ENCODE results near the gene MATN1.
"Not testable (repeated sequence)": the region's sequence is repeated elsewhere in the genome, so short reads cannot be mapped to it uniquely, and the experiment has no call there.

Gene MATN1

GRCh38 chr1:30693822-30694221, 29.6 kb downstream of the MATN1 start:
- DNase-seq = no peak

GRCh38 chr1:30693366-30693765, 30.0 kb downstream of the MATN1 start:
- DNase-seq = no peak

- DNase-seq = no peak
Observed at GRCh38 chr1:30692948-30693301, 30.5 kb downstream of the MATN1 start.

DNA sequence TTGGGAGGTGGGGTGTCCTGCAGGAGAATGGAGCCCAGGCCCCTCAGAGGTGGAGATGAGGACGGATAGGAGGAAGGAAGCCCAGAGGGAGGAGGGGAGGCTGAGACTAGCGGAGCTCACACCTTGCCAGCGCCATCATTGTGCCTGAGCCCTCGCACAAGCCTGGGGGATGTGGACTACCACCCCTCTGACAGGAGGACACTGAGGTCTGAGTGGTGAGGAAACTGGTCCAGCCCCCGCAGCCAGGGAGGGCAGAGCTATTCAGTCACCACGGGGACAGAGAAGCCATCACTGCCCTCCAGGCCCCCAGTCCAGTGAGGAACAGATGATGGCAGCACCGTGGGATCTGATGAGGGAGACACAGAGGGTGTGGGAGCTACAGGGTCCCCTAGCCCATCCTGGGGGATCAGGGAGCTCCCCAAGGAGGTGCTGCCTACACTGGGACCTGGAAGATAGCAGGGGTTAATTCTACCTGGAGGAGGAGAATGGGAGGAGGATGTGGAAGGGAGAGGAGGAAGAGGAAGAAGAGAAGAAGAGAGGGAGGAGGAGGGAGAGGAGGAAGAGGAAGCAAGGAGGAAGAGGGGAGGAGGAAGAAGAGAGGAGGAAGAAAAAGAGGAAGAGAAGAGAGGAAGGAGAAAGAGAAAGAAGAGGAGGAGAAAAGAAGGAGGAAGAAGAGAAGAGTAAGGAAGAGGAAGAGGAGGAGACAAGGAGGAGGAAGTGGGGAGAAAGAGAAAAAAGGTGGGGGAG, 31.0 kb downstream of the MATN1 start:
- DNase-seq = no peak

DNA sequence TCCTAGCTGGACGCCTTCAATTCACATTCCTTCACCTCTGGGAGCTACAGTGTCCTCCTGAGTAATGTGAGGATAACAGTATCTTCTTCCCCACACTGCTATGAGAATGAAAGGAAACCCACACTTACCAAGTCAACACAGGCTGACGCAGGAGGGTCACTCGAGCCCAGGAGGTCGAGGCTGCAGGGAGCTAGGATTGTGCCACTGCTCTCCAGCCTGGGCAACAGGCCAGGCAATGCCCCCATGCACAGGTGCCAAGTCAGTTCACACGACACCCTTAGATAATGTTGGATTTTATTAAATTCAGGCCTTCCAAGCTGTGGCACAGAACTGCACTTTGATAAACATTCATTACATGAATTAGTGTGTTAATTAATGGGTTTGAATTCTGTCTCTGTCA, 31.9 kb downstream of the MATN1 start:
- no peak for DNase-seq

- DNase-seq = no peak
Observed at GRCh38 chr1:30689901-30690645, 33.3 kb downstream of the MATN1 start.

DNA sequence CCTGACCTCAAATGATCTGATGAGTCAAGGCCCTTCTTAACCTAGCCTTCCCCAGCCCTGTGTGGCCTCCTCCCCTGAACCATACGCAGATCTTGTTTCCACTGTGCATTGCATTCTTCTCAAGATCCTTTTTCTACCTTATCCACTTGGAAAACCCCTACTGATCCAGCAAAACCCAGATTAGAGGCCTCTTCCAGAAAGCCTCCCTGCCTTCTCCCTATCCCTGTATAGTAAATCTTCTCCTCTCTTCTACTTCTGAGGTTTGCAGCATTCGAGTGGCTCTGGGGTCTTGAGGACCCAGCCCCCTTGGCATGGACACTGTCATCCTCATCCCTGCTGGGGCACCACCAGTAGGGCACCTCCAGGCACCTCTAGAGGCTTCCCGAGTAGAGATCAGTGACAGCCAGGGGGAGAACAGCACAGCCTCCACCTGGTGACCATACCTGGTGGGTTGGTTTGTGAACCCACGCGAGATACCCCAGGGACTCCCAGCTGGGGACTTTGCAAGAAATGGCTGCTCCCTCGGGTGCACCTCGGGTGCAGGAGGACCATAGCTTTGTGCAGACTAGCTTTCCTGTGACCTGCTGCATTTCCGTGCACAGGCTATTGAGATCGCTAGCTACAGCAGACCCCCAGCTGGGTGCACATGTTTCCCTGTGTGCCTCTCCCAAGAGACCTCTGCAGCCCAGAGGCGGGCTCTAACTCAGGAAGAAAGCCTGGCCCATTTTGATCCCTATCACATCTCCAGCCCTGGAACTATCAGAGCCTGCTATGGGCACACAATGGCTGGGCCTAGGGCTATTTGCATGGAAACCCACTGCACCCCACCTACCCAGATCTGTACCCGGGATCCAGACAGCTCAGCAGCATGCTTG, 34.2 kb downstream of the MATN1 start:
- DNase-seq = no peak

GRCh38 chr1:30688516-30688915, 34.9 kb downstream of the MATN1 start:
- not testable (repeated sequence) for DNase-seq

DNA sequence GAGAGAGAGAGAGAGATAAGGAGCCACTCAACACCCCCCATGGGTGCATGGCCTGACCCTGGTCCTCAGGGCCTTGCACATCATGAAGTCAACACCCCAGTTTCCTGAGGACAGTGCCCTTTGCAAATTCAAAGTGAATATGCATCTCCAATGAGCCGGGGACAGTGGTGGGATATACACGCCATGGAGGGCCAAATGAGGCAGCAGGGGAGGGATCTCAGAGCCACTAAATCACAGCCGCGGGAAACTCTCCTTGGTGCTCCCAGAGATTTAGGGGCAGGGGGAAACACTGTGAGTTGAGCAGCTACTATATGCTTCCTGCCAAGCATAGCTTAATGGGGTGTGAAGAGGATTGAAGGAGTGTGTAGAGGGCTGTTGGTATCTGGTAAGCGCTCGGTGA, 35.5 kb downstream of the MATN1 start:
- no peak for DNase-seq

DNA sequence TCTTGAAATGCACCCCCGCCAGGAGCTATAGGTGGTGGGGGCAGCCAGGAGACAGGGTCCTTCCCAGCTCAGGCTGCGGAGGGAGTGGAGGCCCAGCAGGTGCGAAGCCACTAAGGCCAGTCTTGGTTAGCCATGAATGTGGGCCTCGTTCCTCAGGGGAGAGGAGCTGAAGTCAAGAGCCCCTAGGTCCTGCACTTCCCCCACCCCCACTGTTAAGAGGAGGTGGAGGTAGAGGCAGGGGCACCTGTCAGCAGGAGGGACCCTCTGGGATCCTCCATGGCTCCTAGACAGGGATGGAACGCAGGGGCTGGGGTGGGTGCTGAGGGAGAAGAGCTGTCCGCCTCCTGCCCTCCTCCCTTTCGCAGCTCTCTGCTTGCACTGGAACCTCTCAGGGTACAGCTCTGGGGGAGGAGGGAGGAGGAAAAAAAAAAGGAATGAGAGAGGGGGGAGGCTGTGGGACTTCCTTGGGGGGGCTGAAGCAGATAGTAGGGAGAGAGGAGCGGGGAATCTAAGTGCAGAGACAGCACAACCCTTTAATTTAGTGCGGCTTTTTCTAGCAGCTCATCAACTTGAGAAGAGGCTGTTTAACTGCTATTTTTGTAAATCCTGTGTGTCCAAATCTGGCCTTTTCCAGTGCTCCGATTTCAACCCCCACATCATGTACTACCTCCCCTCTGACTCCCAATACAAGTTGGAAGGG, 37.0 kb downstream of the MATN1 start:
- DNase-seq = no peak

GRCh38 chr1:30685796-30686165, 37.6 kb downstream of the MATN1 start:
- no peak for DNase-seq

DNA sequence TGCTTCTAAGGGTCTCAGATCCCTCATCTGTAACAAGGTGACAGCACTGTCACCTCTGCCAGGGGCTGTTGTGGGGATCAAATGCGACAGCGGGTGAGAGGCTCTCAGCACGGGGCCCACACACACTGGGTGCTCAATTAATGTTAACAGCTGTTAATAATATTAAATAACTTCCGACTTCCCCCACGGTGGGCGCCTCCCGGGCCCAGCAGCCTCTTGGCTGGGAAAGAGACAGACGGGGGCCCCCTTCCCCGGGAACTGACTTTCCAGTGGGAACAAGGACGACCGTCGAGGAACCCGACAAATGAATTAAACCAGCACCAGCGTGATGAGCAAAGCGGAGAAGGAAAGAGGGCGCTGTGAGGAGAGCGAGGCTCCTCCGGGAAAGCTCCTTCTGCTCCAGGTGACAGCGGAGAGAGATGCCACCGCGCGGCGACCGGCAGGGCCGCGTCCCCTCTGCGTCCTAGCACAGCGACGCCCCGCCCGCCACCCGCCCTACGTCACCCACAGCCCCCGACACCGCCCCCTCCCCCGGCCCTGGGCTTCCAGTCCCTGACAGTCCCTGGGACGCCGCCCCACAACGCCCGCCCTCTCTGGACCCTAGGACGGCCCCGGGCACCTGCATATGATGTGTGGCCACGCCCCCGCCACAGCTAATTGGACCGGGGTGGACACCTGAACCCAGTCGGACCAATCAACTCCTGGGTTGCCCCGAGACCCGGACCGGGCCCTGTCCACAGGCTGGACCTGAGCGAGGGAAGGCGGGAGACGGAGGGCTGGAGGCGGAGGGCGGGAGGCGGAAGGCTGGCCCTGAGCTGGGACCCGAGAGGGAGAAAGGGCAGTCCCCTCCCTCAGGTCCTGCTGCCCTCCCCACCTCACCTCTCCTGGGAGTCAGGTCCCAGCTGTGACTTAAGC, 38.2 kb downstream of the MATN1 start:
- DNase-seq = no peak

GRCh38 chr1:30684259-30684658, 39.1 kb downstream of the MATN1 start:
- no peak for DNase-seq

GRCh38 chr1:30683699-30684098, 39.7 kb downstream of the MATN1 start:
- no peak for DNase-seq

DNA sequence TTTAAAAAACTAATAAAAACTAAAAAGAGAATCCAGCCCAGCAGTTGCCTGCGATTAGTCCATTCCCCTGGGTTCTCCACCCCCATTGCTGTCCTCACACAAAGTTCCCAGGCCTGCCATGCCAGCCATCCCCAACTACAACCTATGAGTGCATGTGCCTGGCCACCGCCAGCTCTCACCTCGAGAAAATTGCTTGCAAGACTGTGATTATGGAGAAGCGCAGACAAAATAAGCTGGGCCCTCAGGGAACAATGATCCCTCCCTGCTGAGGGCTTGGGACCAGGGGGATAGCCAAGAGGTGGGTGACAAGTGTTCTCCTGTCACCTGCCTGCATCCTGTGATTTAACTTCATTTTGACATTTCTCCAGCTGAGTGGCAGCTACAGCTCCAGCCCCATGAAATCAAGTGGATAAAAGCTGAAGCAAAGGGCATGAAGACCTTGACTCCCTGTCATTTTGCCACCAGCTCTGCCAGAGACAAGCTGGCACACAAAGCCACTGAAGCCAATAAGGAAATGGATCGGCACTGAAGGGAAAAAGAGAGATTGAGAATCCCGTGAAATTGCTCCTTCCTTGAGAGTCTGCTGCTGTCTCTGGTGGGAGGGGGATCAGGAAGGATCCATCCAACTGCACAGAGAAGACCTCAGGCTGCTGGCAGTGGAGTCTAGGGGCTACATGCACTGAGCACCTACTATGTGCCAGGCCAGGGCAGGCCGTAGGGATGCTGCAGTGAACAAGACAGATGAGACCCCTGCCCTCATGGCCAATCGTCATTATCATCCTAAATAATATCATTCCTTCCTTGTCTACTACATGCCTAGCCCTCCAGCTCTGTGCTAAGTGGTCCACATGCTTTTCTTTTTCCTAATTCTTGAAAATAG, 40.7 kb downstream of the MATN1 start:
- DNase-seq = no peak

- DNase-seq = no peak
Observed at GRCh38 chr1:30681782-30682181, 41.6 kb downstream of the MATN1 start.

DNA sequence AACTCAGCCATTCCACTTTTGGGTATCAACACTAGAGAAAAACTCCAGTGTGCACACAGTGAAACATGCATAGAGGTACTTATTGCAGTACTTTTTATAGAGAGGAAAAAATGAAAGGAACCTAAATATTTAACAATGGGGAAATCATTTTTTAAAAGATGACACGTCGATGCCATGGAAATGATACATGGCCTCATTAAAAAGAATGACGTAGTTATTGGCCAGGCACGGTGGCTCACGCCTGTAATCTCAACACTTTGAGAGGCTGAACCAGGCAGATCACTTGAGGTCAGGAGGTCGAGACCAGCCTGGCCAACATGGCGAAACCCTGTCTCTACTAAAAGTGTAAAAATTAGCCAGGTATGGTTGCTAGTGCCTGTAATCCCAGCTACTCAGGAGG, 42.5 kb downstream of the MATN1 start:
- DNase-seq = no peak

GRCh38 chr1:30680429-30680828, 43.0 kb downstream of the MATN1 start:
- DNase-seq = no peak

DNA sequence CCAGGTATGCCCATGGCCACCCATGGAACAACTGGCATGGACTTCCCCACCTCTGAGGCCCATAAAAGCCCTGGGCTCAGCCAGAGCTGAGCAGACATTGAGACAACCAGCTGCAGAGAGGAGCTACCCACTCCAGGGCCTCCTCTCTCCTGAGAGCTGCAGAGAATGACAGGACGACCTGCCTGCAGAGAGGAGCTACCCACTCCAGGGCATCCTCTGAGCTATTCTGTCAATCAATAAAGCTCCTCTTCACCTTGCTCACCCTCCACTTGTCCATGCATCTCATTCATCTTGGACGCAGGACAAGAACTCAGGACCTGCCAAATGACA, 43.4 kb downstream of the MATN1 start:
- no peak for DNase-seq

GRCh38 chr1:30679201-30679975, 44.0 kb downstream of the MATN1 start:
- DNase-seq = no peak
